ENCODE data around the gene CCDC183.
A peak's percentile ranks its signal among the peaks of the same experiment; 100 is the strongest.
"Not testable (repeated sequence)": the region's sequence is repeated elsewhere in the genome, so short reads cannot be mapped to it uniquely, and the experiment has no call there.

Gene CCDC183

GRCh38 chr9:136777359-136777758, 18.8 kb upstream of the CCDC183 start:
- no peak for TF ChIP-seq CTCF (IDR thresholded peaks at IDR 0.05; ENCODE audit: low read depth, low read length)
- no peak for DNase-seq (ENCODE audit: extremely low read depth, low read depth)

GRCh38 chr9:136779808-136780207, 16.3 kb upstream of the CCDC183 start:
- no peak for DNase-seq (ENCODE audit: extremely low read depth, low read depth)
- TF ChIP-seq CTCF (IDR thresholded peaks at IDR 0.05; ENCODE audit: low read depth, low read length) = no peak

- no peak for TF ChIP-seq CTCF (IDR thresholded peaks at IDR 0.05; ENCODE audit: low read depth, low read length)
- DNase-seq (ENCODE audit: extremely low read depth, low read depth) = no peak
Measured at GRCh38 chr9:136782452-136782851, 13.7 kb upstream of the CCDC183 start.

- peak; percentile 15; the same call in 1 of the 2 replicates for TF ChIP-seq CTCF (IDR thresholded peaks at IDR 0.05; ENCODE audit: low read depth, low read length)
- DNase-seq (ENCODE audit: extremely low read depth, low read depth) = no peak
Measured at GRCh38 chr9:136784249-136784996, 11.7 kb upstream of the CCDC183 start.

- DNase-seq (ENCODE audit: extremely low read depth, low read depth) = no peak
- TF ChIP-seq CTCF (IDR thresholded peaks at IDR 0.05; ENCODE audit: low read depth, low read length) = no peak
Measured at GRCh38 chr9:136784997-136785361, 11.2 kb upstream of the CCDC183 start.

GRCh38 chr9:136785565-136786355, 10.4 kb upstream of the CCDC183 start:
- DNase-seq (ENCODE audit: extremely low read depth, low read depth) = not testable (repeated sequence)

- no peak for DNase-seq (ENCODE audit: extremely low read depth, low read depth)
- TF ChIP-seq CTCF (IDR thresholded peaks at IDR 0.05; ENCODE audit: low read depth, low read length) = no peak
Measured at GRCh38 chr9:136786451-136786850, 9.7 kb upstream of the CCDC183 start.

GRCh38 chr9:136786983-136787382, 9.2 kb upstream of the CCDC183 start:
- not testable (repeated sequence) for DNase-seq (ENCODE audit: extremely low read depth, low read depth)

Measured in AG09319 (cell line).